GM12864 (cell line): ENCODE results near the gene RNASEL.

Source experiments
- DNase-seq: peaks from one replicate; pipeline ENCODE4 v3.0.0-alpha.2; 2011; ENCODE audit warnings: low read depth
- H3K4me3 ChIP-seq: 2 replicates; pipeline ENCODE4 v1.5.1; 2011; ENCODE audit warnings: mild to moderate bottlenecking, low read depth, low read length, control low read depth
- CTCF ChIP-seq: IDR thresholded peaks from 2 replicates; pipeline ENCODE4 v1.5.1; 2011; ENCODE audit warnings: low read depth, mild to moderate bottlenecking, moderate library complexity, low read length, control low read depth, inconsistent platforms; ENCODE audit errors: missing control alignments

Gene RNASEL

GRCh38 chr1:182527680-182528079, 61.4 kb downstream of the RNASEL start:
- DNase-seq: no peak
- no peak overlapping the region for H3K4me3 ChIP-seq
- TF ChIP-seq CTCF: peak; percentile 19

- DNase-seq: no peak
- no peak for TF ChIP-seq CTCF
- no peak overlapping the region for H3K4me3 ChIP-seq
These were observed 63.7 kb downstream of the RNASEL start for GRCh38 chr1:182525342-182525741.
